CMK (cell line): ENCODE results near the gene FAF1.
"Not testable (repeated sequence)": the region's sequence is repeated elsewhere in the genome, so short reads cannot be mapped to it uniquely, and the experiment has no call there.

Experiments
- DNase-seq: peaks from one replicate; pipeline ENCODE4 v3.0.0-alpha.2; 2010; ENCODE audit warnings: low read depth

The FAF1 gene

GRCh38 chr1:50775740-50776139, 184.3 kb downstream of the FAF1 start:
- DNase-seq, result no peak

GRCh38 chr1:50774759-50775351, 185.2 kb downstream of the FAF1 start:
- no peak for DNase-seq

- no peak for DNase-seq
Observed at GRCh38 chr1:50766688-50767087, 193.4 kb downstream of the FAF1 start.

- not testable (repeated sequence) for DNase-seq
Observed at GRCh38 chr1:50756543-50756942, 203.5 kb downstream of the FAF1 start.

GRCh38 chr1:50754764-50755163, 205.3 kb downstream of the FAF1 start:
- DNase-seq, result not testable (repeated sequence)

- DNase-seq, result no peak
Observed at GRCh38 chr1:50750021-50750619, 209.9 kb downstream of the FAF1 start.

GRCh38 chr1:50747394-50747793, 212.7 kb downstream of the FAF1 start:
- DNase-seq, result no peak

- no peak for DNase-seq
Observed at GRCh38 chr1:50742523-50742922, 217.5 kb downstream of the FAF1 start.

- no peak for DNase-seq
Observed at GRCh38 chr1:50739125-50739524, 220.9 kb downstream of the FAF1 start.

- DNase-seq, result no peak
Observed at GRCh38 chr1:50735443-50735842, 224.6 kb downstream of the FAF1 start.

GRCh38 chr1:50727578-50727977, 232.5 kb downstream of the FAF1 start:
- DNase-seq, result not testable (repeated sequence)

- DNase-seq, result no peak
Observed at GRCh38 chr1:50724626-50725286, 235.3 kb downstream of the FAF1 start.

- DNase-seq, result peak; percentile 49
Observed at GRCh38 chr1:50720457-50721053, 239.5 kb downstream of the FAF1 start.

- no peak for DNase-seq
Observed at GRCh38 chr1:50719126-50719525, 240.9 kb downstream of the FAF1 start.

GRCh38 chr1:50717327-50717726, 242.7 kb downstream of the FAF1 start:
- no peak for DNase-seq

GRCh38 chr1:50716455-50716854, 243.6 kb downstream of the FAF1 start:
- not testable (repeated sequence) for DNase-seq

- no peak for DNase-seq
Observed at GRCh38 chr1:50710099-50710498, 250.0 kb downstream of the FAF1 start.

- DNase-seq, result no peak
Observed at GRCh38 chr1:50707824-50708223, 252.2 kb downstream of the FAF1 start.

- DNase-seq, result no peak
Observed at GRCh38 chr1:50705699-50706098, 254.4 kb downstream of the FAF1 start.

- DNase-seq, result no peak
Observed at GRCh38 chr1:50705041-50705440, 255.0 kb downstream of the FAF1 start.

GRCh38 chr1:50704126-50704525, 255.9 kb downstream of the FAF1 start:
- peak; percentile 22 for DNase-seq

- DNase-seq, result no peak
Observed at GRCh38 chr1:50703240-50703639, 256.8 kb downstream of the FAF1 start.

- no peak for DNase-seq
Observed at GRCh38 chr1:50702395-50702794, 257.7 kb downstream of the FAF1 start.
